GM23248 (cell line): ENCODE results near the gene NOC2L. TPM values are rescaled to one million over a fixed set of nuclear protein-coding genes. Genes with fewer than 3 reads are reported as not detected.
A peak's percentile ranks its signal among the peaks of the same experiment; 100 is the strongest.

Source experiments
- DNase-seq: peaks from one replicate; pipeline ENCODE4 v3.0.0-alpha.2; 2015
- H2AFZ ChIP-seq: fragments of 200-600 bp; sonication (generic); 2 replicates; pipeline ENCODE4 v1.6.1; 2016; ENCODE audit warnings: antibody characterized with exemption
- H3F3A ChIP-seq: fragments of 200-600 bp; sonication (generic); 2 replicates; pipeline ENCODE4 v1.6.1; 2016; ENCODE audit warnings: mild to moderate bottlenecking, antibody characterized with exemption, mixed run types; ENCODE audit not compliant: insufficient read depth
- H3K27ac ChIP-seq: fragments of 200-600 bp; sonication (generic); 2 replicates; pipeline ENCODE4 v1.5.1; 2016; ENCODE audit warnings: mild to moderate bottlenecking
- H3K27me3 ChIP-seq: fragments of 200-600 bp; sonication (generic); replicated peaks from 2 replicates; pipeline ENCODE4 v1.6.1; 2016; ENCODE audit warnings: mild to moderate bottlenecking; ENCODE audit not compliant: insufficient read depth
- H3K36me3 ChIP-seq: fragments of 200-600 bp; sonication (generic); 2 replicates; pipeline ENCODE4 v1.6.1; 2016; ENCODE audit warnings: low read depth, mild to moderate bottlenecking
- H3K4me1 ChIP-seq: fragments of 200-600 bp; sonication (generic); 2 replicates; pipeline ENCODE4 v1.6.1; 2016; ENCODE audit warnings: mild to moderate bottlenecking; ENCODE audit not compliant: insufficient read depth
- H3K4me2 ChIP-seq: fragments of 200-600 bp; sonication (generic); one replicate; pipeline ENCODE4 v1.6.1; 2016; ENCODE audit warnings: mild to moderate bottlenecking; ENCODE audit not compliant: unreplicated experiment
- H3K4me3 ChIP-seq: fragments of 200-600 bp; sonication (generic); 2 replicates; pipeline ENCODE4 v1.5.1; 2016; ENCODE audit warnings: mild to moderate bottlenecking
- H3K79me2 ChIP-seq: fragments of 200-600 bp; sonication (generic); 2 replicates; pipeline ENCODE4 v1.6.1; 2016; ENCODE audit warnings: mild to moderate bottlenecking; ENCODE audit not compliant: insufficient read depth
- H3K9ac ChIP-seq: fragments of 200-600 bp; sonication (generic); 2 replicates; pipeline ENCODE4 v1.6.1; 2016; ENCODE audit warnings: mild to moderate bottlenecking
- H3K9me2 ChIP-seq: fragments of 200-600 bp; sonication (generic); 2 replicates; pipeline ENCODE4 v1.6.1; 2016; ENCODE audit warnings: mixed run types, mild to moderate bottlenecking, moderate library complexity; ENCODE audit not compliant: insufficient read depth
- H3K9me3 ChIP-seq: fragments of 200-600 bp; sonication (generic); one replicate; pipeline ENCODE4 v1.6.1; 2017; ENCODE audit warnings: low read depth
- H4K20me1 ChIP-seq: fragments of 200-600 bp; sonication (generic); 2 replicates; pipeline ENCODE4 v1.6.0; 2016; ENCODE audit not compliant: insufficient read depth
- EZH2 ChIP-seq: fragments of 200-600 bp; sonication (generic); IDR thresholded peaks from 2 replicates; pipeline ENCODE4 v1.6.1; 2018; ENCODE audit warnings: antibody characterized with exemption, mild to moderate bottlenecking; ENCODE audit not compliant: insufficient read depth, poor library complexity, severe bottlenecking
- EZH2phosphoT487 ChIP-seq: fragments of 200-600 bp; sonication (generic); IDR thresholded peaks from 2 replicates; pipeline ENCODE4 v1.6.1; 2018; ENCODE audit warnings: antibody characterized with exemption, moderate library complexity, mild to moderate bottlenecking, low read depth; ENCODE audit not compliant: insufficient read depth
- WGBS, 2 experiments: methylation state at CpG; one replicate each; pipeline ENCODE4 v1.1.6; 2015 to 2017; ENCODE audit warnings: low lambda C conversion rate in 2 of 2, low coverage in 1 of 2; ENCODE audit errors: missing lambda C conversion rate in 2 of 2; 5-methylcytosine and 5-hydroxymethylcytosine counted together
- in situ Hi-C: fragments of 300-500 bp; cut with MboI; formaldehyde crosslinking; loops from 2 replicates; pipeline ENCODE4 v1.15.0; 2020
- polyA plus RNA-seq: library from polyadenylated mRNA; unstranded; fragments of >200 nt; fragmentation: Nextera tagmentation; extraction: Ambion mirVana; gene quantifications from 2 replicates; pipeline ENCODE4 v1.2.1, GENCODE V29; 2016
- total RNA-seq: library from RNA; depleted of rRNA; stranded (reverse); fragments of >200 nt; shearing (Covaris generic); gene quantifications from 2 replicates; pipeline ENCODE4 v1.2.3, GENCODE V29; 2014

Gene NOC2L
- total and polyA plus RNA-seq, 2 experiments from 2014 or later: 64.0 to 67.3 TPM

- 3 to 4% methylated on average over 30 to 52 of the region's 75 CpGs for WGBS, 2 experiments
- Histone ChIP-seq H3K9ac (peak overlapping the region; percentile 92), H3K36me3 (no peaks in the 10 kb centered on the region), H3K79me2 (no peaks in the 10 kb centered on the region), H3K9me3 (no peaks in the 10 kb centered on the region), H3K4me1 (no peaks in the 10 kb centered on the region; the same call in 1 of the 2 replicates), H2AFZ (peak overlapping the region; percentile 60), H3K4me3 (peak overlapping the region; percentile 71), H3K27me3 (peaks cover 2% of the 10 kb centered on the region; the same call in 1 of the 2 replicates), H3F3A (no peaks in the 10 kb centered on the region), H3K4me2 (peak overlapping the region; percentile 70), H4K20me1 (no peaks in the 10 kb centered on the region), H3K27ac (peak overlapping the region; percentile 56), H3K9me2 (no peaks in the 10 kb centered on the region)
- in situ Hi-C loops: no loop called here
- DNase-seq: peak; percentile 84
- TF ChIP-seq EZH2phosphoT487 (no peak), EZH2 (no peak)
Measured at GRCh38 chr1:1000357-1001056, 41.5 kb upstream of the NOC2L start.

DNA sequence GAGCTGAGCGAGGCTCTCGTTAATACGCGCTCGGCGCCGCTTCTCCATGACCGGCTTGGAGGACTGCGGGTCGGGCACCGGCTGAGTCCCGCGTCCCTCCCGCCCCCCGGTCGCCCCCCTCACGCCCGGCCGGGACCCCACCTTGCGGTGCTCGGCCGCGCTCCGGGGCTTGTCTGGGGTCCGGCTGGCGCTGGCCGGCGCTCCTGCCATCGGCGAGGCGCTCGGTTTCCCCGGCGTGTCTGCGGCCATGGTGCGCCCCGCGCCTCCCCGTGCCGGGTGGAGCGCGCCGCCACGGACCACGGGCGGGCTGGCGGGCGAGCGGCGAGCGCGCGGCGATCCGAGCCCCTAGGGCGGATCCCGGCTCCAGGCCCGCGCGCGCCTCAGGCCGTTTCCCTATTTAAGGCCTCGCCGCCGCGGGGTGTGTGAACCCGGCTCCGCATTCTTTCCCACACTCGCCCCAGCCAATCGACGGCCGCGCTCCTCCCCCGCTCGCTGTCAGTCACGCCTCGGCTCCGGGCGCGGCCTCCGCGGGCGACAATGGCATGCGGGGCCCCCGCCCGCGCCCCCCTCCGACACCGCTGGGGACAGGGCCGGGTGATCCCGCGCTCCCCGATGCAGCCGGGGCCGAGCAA is 40.8 kb upstream of the NOC2L start, which contains the start of gene HES4:
Gene HES4, minus strand, starts transcription at position 373 of the 632 bp plus-strand sequence. Its CDS starts 124 bp downstream, at position 249.
- H3K79me2 ChIP-seq: no peaks in the 10 kb centered on the region
- peak within 1 kb of the TSS; percentile 71 for H3K4me3 ChIP-seq
- H3F3A ChIP-seq: no peaks in the 10 kb centered on the region
- TF ChIP-seq EZH2phosphoT487: no peak
- no peak for TF ChIP-seq EZH2
- no peaks in the 10 kb centered on the region for H4K20me1 ChIP-seq
- peak; percentile 95 for DNase-seq
- H3K9me2 ChIP-seq: no peaks in the 10 kb centered on the region
- H3K36me3 ChIP-seq: no peaks in the 10 kb centered on the region
- in situ Hi-C loops: no loop called here
- WGBS, 2 experiments: 0 to 2% methylated on average over 27 to 33 of the region's 95 CpGs
- peak within 1 kb of the TSS; percentile 92 for H3K9ac ChIP-seq
- H3K27me3 ChIP-seq: peaks cover 6% of the 10 kb centered on the region; the same call in 1 of the 2 replicates
- H3K4me2 ChIP-seq: peak within 1 kb of the TSS; percentile 70
- no peaks in the 10 kb centered on the region for H3K9me3 ChIP-seq
- H2AFZ ChIP-seq: peak within 1 kb of the TSS; percentile 60
- H3K27ac ChIP-seq: peak within 1 kb of the TSS; percentile 56
- H3K4me1 ChIP-seq: no peaks in the 10 kb centered on the region

- peak overlapping the region; percentile 61 for H3K4me2 ChIP-seq
- WGBS, 2 experiments: 1% methylated on average over 38 to 61 of the region's 86 CpGs
- H2AFZ ChIP-seq: no peak overlapping the region
- no peaks in the 10 kb centered on the region for H3K36me3 ChIP-seq
- H3K27me3 ChIP-seq: peaks cover 6% of the 10 kb centered on the region; the same call in 1 of the 2 replicates
- no peaks in the 10 kb centered on the region for H4K20me1 ChIP-seq
- H3F3A ChIP-seq: no peaks in the 10 kb centered on the region
- no peaks in the 10 kb centered on the region for H3K9me2 ChIP-seq
- peak overlapping the region; percentile 71 for H3K4me3 ChIP-seq
- peak overlapping the region; percentile 92 for H3K9ac ChIP-seq
- no peaks in the 10 kb centered on the region for H3K79me2 ChIP-seq
- peak; percentile 67 for DNase-seq
- in situ Hi-C loops: no loop called here
- H3K9me3 ChIP-seq: no peaks in the 10 kb centered on the region
- no peak overlapping the region for H3K27ac ChIP-seq
- H3K4me1 ChIP-seq: no peaks in the 10 kb centered on the region
- no peak for TF ChIP-seq EZH2
- 0 out of 2 replicates have a peak, but pooled peaks have one; percentile 30 for TF ChIP-seq EZH2phosphoT487
Measured at GRCh38 chr1:998995-999724, 40.1 kb upstream of the NOC2L start.

DNA sequence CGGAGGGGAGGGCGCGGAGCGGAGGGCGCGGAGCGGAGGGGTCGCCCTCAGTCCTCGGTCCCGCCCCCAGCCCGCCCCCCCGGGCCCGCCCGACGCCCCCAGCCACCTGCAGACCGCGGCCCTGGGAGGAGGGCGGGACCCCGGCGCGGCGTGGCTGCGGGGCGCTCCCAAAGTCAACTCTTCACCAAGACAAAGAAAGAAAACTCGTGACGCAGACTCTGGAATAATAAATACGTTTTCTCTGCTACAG is 39.6 kb upstream of the NOC2L start:
- in situ Hi-C loops: no loop called here
- Histone ChIP-seq H3K27ac (no peak overlapping the region), H3K4me1 (no peaks in the 10 kb centered on the region), H3K9me2 (no peaks in the 10 kb centered on the region), H3K4me3 (peak overlapping the region; percentile 71), H4K20me1 (no peaks in the 10 kb centered on the region), H3K9me3 (no peaks in the 10 kb centered on the region), H3K79me2 (no peaks in the 10 kb centered on the region), H3F3A (no peaks in the 10 kb centered on the region), H3K27me3 (peaks cover 6% of the 10 kb centered on the region; the same call in 1 of the 2 replicates), H3K4me2 (peak overlapping the region; percentile 61), H2AFZ (no peak overlapping the region), H3K36me3 (no peaks in the 10 kb centered on the region), H3K9ac (peak overlapping the region; percentile 92)
- 0 to 1% methylated on average over 1 to 16 of the region's 27 CpGs for WGBS, 2 experiments
- TF ChIP-seq EZH2 (no peak), EZH2phosphoT487 (no peak)
- DNase-seq: no peak
